KBM-7 (cell line): ENCODE measurements around the gene EEF1E1.

ENCODE experiments used
- DNase-seq: peaks from one replicate; pipeline ENCODE4 v3.0.0-alpha.2; 2015
- in situ Hi-C: fragments of 300-500 bp; cut with MboI; formaldehyde crosslinking; loops from 2 replicates; pipeline ENCODE4 v1.14.3; 2020; ENCODE audit warnings: low sequenced_read_pairs, low pct_unique_long_range_greater_than_20kb, mixed read lengths

EEF1E1 gene

GRCh38 chr6:8102122-8102958 is at the start of gene EEF1E1:
EEF1E1 (minus strand) TSS chr6:8102548; CDS start chr6:8102521, 27 bp downstream.
- in situ Hi-C loops: no loop called here
- peak; percentile 92 for DNase-seq

- in situ Hi-C loops: no loop called here
- no peak for DNase-seq
These were observed 47.0 kb upstream of the EEF1E1 start for GRCh38 chr6:8149350-8149749.

GRCh38 chr6:8143945-8144344 is 41.6 kb upstream of the EEF1E1 start:
- no peak for DNase-seq
- in situ Hi-C loops: no loop called here

DNA sequence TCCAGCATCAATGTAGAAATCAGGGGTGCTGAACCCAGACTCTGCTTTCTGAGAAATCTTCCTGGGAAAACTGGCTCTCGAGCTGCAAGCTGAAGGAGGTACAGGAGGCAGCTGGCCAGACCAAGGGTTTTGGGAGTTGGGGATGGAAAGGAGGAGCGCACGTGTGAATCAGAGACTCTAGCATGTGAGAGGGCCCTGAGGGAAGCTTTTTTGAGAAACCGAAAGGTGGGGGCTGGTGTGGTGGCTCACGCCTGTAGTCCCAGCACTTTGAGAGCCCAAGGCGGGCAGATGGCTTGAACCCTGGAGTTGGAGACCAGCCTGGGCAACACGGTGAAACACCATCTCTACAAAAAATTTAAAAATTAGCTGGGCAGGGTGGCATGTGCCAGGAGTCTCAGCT is 37.1 kb upstream of the EEF1E1 start:
- in situ Hi-C loops: no loop called here
- DNase-seq: no peak

- in situ Hi-C loops: no loop called here
- DNase-seq: no peak
These were observed 35.2 kb upstream of the EEF1E1 start for GRCh38 chr6:8137529-8137939.

GRCh38 chr6:8135276-8135675 is 32.9 kb upstream of the EEF1E1 start:
- DNase-seq: no peak
- in situ Hi-C loops: no loop called here

DNA sequence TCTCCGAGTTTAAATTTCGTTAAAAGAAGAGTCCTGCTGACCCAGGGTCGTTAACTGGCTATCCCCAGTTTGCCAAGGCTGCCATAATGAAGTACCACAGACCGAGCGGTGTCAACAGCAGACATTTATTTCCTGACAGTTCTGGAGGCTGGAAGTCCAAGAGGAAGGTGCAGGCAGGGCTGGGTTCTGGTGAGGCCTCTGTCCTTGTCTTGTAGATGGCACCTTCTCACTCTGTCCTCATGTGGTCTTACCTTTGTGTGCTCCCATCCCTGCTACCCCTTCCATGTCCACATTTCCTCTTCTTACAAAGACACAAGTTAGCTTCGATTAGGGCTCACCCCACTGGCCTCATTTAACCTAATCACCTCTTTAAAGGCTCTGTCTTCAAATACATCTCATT is 29.8 kb upstream of the EEF1E1 start:
- in situ Hi-C loops: no loop called here

GRCh38 chr6:8131265-8131897 is 29.0 kb upstream of the EEF1E1 start:
- in situ Hi-C loops: no loop called here
- peak; percentile 74 for DNase-seq

More for the DNA sequence above, 29.8 kb upstream of the EEF1E1 start:
- DNase-seq: no peak

DNA sequence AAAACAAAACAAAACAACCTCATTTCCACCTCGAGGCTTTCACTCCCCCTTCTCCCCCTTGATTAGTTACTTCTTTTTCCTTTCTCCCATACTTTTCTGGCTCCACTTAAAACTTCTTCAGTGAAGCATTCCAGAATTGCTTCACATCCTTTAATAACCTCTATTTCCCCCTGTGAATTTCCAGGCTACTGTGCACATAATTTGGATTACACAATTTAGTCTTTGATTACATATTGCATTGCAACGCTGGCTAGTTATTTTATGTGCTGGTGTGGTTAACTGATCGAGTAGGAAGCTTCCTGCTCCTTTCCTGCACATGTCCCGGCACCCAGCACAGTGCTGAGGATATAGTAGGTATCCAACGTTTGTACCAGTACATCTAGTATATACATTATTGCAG is 28.1 kb upstream of the EEF1E1 start:
- no peak for DNase-seq
- in situ Hi-C loops: no loop called here

DNA sequence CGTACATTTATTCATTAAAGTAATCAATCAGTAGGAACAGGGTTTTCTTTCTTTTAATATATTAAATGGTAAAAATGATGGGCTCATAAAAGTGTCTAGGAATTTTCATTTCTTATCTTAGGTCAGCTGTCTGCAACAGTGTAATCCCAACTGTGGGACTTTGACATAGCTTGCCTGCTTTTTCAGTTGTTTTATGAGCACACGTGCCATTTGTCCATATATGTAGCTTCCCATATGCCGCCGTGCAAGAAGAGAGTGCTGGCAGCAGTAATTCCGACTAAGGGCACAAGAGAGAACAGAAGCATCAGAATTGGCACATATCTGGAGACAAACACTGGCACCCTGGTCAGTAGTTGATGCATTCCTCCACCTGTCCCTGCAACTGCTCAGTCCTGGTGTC is 20.9 kb upstream of the EEF1E1 start:
- in situ Hi-C loops: no loop called here
- DNase-seq: no peak

- in situ Hi-C loops: no loop called here
- no peak for DNase-seq
These were observed 12.6 kb upstream of the EEF1E1 start for GRCh38 chr6:8114956-8115355.

- no peak for DNase-seq
- in situ Hi-C loops: no loop called here
These were observed 10.8 kb upstream of the EEF1E1 start for GRCh38 chr6:8113131-8113654.

DNA sequence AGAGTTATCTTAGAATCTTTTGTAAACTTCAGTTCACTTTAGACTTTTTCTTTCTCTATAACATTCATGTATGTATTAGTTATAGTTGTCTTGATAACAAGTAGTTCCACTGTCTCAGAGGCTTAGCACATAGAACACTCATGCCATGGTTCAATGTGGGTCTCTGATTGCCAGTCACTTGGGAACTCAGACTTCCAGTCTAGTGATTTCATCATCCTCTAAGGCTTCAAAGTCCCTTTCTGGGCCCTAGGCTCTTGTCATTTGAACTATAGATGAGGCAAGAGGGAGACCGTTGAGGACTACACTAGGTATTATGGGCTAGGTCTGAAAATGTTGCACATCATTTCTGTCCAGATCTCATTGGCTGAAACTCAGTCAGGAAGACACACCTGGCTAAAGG is 8.4 kb upstream of the EEF1E1 start:
- in situ Hi-C loops: no loop called here
- DNase-seq: no peak

DNA sequence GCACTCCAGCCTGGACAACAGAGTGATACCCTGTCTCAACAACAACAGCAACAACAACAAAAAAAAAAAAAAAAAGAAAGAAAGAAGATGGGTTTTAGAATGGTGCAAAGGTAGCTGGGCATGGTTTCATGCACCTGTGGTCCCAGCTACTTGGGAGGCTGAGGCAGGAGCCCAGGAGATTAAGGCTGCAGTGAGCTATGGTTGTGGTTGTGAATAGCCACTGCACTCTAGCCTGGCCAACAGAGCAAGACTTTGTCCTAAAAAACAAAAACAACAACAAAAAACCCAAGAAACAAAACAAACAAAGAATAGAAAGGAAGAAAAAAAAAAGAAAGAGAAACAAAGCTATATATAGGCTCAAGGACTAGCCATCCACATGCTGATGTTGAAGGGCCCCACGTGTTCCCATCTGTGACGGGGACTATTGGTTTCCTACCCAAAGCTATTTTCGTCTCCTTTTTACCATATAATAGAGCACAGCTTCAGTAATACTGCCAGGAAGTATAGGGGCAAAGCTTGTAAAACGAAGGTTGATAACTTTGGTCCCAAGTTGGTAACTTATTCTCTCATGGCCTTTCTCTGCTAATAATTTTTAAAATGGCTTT is 7.9 kb upstream of the EEF1E1 start:
- DNase-seq: no peak
- in situ Hi-C loops: no loop called here

DNA sequence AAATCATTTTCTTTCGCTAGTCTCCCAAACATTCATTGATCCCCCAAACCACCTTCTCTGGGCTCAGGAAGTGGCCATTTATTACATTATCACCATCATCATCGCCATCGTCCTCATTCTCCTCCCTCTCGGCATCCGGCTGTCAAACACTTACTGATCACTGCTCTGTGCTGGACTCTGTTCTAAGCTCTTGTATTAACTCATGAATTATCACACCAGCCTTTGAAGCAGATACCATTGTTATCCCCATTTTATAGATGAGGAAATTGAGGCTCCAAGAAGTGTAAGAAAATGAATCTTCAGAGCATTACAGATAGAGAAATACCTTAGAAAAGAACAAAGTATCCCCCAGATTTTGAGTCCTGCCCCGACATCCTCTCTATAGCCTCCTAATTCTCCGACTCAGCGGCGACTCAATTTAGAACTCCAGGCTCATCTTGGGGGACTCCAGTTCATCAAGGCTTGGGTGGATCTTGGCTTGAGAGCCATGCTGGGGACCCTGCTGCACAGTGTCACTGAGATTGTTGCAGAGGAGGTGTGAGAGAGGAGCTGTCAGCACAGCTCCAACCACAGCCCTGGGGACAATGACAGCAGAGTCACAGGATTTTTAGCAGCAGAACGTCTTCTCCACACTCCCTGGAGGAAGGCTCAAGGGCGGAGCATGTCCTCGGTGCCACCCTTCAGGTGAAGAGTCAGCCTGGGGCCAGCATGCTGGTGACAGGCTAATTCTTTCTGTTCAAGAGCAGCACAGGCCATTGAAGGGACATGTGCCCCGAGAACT is 6.6 kb upstream of the EEF1E1 start:
- in situ Hi-C loops: no loop called here
- no peak for DNase-seq

DNA sequence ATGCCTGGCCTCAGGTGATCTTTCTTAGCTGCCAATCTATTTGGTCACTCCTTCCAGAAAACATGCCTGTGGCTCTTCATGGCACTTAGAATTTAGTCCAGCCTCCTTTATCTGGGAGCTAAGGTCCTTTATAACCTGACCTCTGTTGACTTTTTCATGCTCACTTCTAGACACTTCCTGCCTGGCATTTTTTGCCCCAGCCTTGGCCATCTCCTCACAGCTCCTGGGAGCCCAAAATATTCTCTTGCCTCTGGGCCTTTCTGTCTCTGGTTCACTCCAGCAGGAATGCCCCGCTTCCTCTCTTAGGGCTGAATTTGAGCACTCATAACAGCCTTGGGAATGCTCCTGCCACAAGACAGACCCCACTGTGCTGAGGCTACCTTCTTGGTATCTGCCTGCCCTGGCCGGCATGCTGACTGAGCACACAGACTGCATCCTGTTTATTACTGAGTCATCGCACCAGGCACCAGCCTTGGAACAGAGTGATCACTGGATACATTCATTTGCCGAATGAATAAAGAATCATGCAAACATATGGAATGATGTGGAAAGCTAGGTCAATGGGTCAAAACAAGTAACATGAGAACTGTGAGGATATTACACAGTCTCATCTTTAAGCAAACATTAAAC is 5.8 kb upstream of the EEF1E1 start:
- in situ Hi-C loops: no loop called here

DNA sequence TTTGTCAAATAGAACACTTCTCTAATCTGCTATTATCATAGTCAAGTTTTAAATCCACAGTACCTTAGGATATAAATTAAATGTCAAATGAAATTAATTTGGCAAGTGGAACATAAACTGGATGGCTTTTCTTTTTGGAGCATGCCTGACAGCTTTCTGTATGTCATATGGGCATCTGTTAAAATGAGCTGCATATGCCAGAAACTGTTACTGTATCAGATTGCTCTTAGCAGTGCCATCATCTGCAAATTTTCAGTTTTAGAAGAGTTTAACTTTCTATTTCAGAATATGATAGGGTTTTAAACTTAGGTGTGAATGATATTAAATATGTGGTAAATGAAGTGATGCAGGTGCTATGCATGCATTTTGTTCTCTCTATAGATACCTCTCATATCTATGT is 3.4 kb upstream of the EEF1E1 start:
- no peak for DNase-seq
- in situ Hi-C loops: no loop called here

More for the DNA sequence above, 5.8 kb upstream of the EEF1E1 start:
- no peak for DNase-seq

DNA sequence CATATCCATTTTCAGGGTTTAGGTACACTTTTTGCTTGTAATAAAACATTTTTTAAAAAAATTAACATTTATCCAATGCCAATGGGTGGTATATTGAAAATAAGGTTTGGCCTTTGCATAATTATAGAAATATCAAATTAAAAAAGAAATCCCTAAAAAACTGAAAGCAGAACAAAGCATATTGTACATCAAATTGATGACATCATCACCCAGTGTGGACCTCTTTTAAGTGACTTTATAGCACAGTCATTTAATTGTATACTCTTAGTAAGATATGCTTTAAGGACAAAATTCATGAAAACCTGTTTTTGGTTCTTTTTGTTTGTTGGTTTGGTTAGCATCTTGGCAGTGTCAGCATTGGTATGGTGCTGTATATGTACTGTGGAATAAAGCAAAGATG is 1.4 kb upstream of the EEF1E1 start:
- in situ Hi-C loops: no loop called here
- no peak for DNase-seq
